Kidney (tissue), 14 donors: ENCODE results near the gene AHR. TPM values are rescaled to one million over a fixed set of nuclear protein-coding genes. Genes with fewer than 3 reads are reported as not detected.

ENCODE experiments used
- DNase-seq, 5 donors: peaks; one replicate each; pipeline ENCODE4 v3.0.0-alpha.2; 2013 to 2020
- FAIRE-seq: peaks from 2 replicates; lab custom pipeline; 2012; peaks lifted over from hg19 to GRCh38; lab: Jason Lieb, UNC
- H3K27ac ChIP-seq, 2 donors: one replicate each; pipeline ENCODE4 v1.7.0; 2013; ENCODE audit warnings: low read depth in 2 of 2, low read length in 2 of 2, inconsistent platforms in 1 of 2
- H3K27me3 ChIP-seq: one replicate; pipeline ENCODE4 v1.7.1; 2013; ENCODE audit warnings: low read length, inconsistent platforms; ENCODE audit not compliant: control insufficient read depth, insufficient read depth
- H3K36me3 ChIP-seq, 3 donors: one replicate each; pipeline versions ENCODE4 v1.7.0 to v1.7.1; 2013; ENCODE audit warnings: low read length in 3 of 3, control low read depth in 1 of 3, inconsistent platforms in 1 of 3; ENCODE audit not compliant: insufficient read depth in 3 of 3, control insufficient read depth in 2 of 3
- H3K4me1 ChIP-seq, 3 donors: one replicate each; pipeline versions ENCODE4 v1.7.0 to v1.7.1; 2013; ENCODE audit warnings: low read length in 3 of 3, inconsistent platforms in 1 of 3, low read depth in 1 of 3; ENCODE audit not compliant: control insufficient read depth in 2 of 3, insufficient read depth in 2 of 3
- H3K4me3 ChIP-seq, 3 donors: one replicate each; pipeline versions ENCODE4 v1.7.0 to v1.8.1; 2013; ENCODE audit warnings: low read length in 3 of 3, control low read depth in 1 of 3, inconsistent platforms in 1 of 3
- H3K9ac ChIP-seq, 3 donors: one replicate each; pipeline versions ENCODE4 v1.7.0 to v1.7.1; 2013; ENCODE audit warnings: low read length in 3 of 3, control low read depth in 1 of 3, inconsistent platforms in 1 of 3
- H3K9me3 ChIP-seq, 3 donors: one replicate each; pipeline versions ENCODE4 v1.7.0 to v1.7.1; 2013; ENCODE audit warnings: low read length in 3 of 3, control low read depth in 1 of 3, inconsistent platforms in 1 of 3; ENCODE audit not compliant: control insufficient read depth in 2 of 3, insufficient read depth in 1 of 3
- CTCF ChIP-seq: IDR thresholded peaks from 3 replicates; pipeline ENCODE4 v1.5.1; 2012; ENCODE audit warnings: mild to moderate bottlenecking, moderate library complexity, borderline replicate concordance; ENCODE audit not compliant: insufficient read depth; ENCODE audit errors: extremely low read depth
- intact Hi-C: fragments of 100-400 bp; cut with DNase I; formaldehyde crosslinking; loops from one replicate; pipeline ENCODE4 v1.11.1; 2022
- polyA plus RNA-seq: library from polyadenylated mRNA; stranded (reverse); fragments of 350-450 nt; fragmentation: Illumina TruSeq; extraction: RNeasy Lipid Tissue Mini Kit (QIAGEN cat#74804); gene quantifications from one replicate; pipeline ENCODE4 v1.2.3, GENCODE V29; 2014; ENCODE audit warnings: low read depth, low replicate concordance; ENCODE audit not compliant: insufficient read depth
- total RNA-seq: library from RNA; stranded (reverse); fragmentation: NEBNext Ultra II Directional; extraction: Animal tissue kit (Norgen Biotek cat#: 25700); gene quantifications from one replicate; pipeline ENCODE4 v1.2.1, GENCODE V29; 2021
- donor health status: control.
- donor health status: control.
- donor health status: control.
- donor health status: control.
- donor health status: control.
- donor health status: DM: yes; HTN: yes; CAD: no.
- donor health status: Normal renal cell carcinoma (clear cell type).

Gene AHR
- total and polyA plus RNA-seq, 2 donors from 2014 or later: 3.0 to 101 TPM

- DNase-seq (peak in 1 of 5 donors; percentile 14), FAIRE-seq (no peak)
- Histone ChIP-seq H3K4me3 (no peak overlapping the region), H3K27me3 (no peaks in the 10 kb centered on the region), H3K9me3 (peaks cover 0 to 3% (median 3%) of the 10 kb centered on the region in 3 donors), H3K27ac (no peak overlapping the region), H3K9ac (no peak overlapping the region), H3K4me1 (no peaks in the 10 kb centered on the region), H3K36me3 (no peaks in the 10 kb centered on the region)
- intact Hi-C loops: no loop called here
- TF ChIP-seq CTCF: no peak
Observed at GRCh38 chr7:17274551-17275245, 23.8 kb upstream of the AHR start.

GRCh38 chr7:17275749-17276671 is 22.4 kb upstream of the AHR start:
- FAIRE-seq: no peak
- H3K36me3 ChIP-seq: no peaks in the 10 kb centered on the region
- no peak for TF ChIP-seq CTCF
- H3K9ac ChIP-seq: no peak overlapping the region
- H3K4me3 ChIP-seq: no peak overlapping the region
- intact Hi-C loops: no loop called here
- no peak overlapping the region for H3K27ac ChIP-seq
- DNase-seq: no peak
- no peaks in the 10 kb centered on the region for H3K27me3 ChIP-seq
- no peaks in the 10 kb centered on the region for H3K9me3 ChIP-seq
- H3K4me1 ChIP-seq: no peaks in the 10 kb centered on the region

GRCh38 chr7:17279061-17279460 is 19.4 kb upstream of the AHR start:
- H3K4me3 ChIP-seq: no peak overlapping the region
- no peak overlapping the region for H3K27ac ChIP-seq
- H3K9me3 ChIP-seq: no peaks in the 10 kb centered on the region
- no peak for FAIRE-seq
- no peaks in the 10 kb centered on the region for H3K27me3 ChIP-seq
- TF ChIP-seq CTCF: no peak
- no peak overlapping the region for H3K9ac ChIP-seq
- intact Hi-C loops: no loop called here
- H3K4me1 ChIP-seq: no peaks in the 10 kb centered on the region
- DNase-seq: no peak
- H3K36me3 ChIP-seq: no peaks in the 10 kb centered on the region
